DND-41 (cell line): ENCODE results near the gene ZSWIM5.

Experiments used
- ATAC-seq: fragments of 200-7000 bp; cut with Tn5 transposase; 3 replicates; pipeline ENCODE4 v1.9.1; 2021; ENCODE audit warnings: low read depth; ENCODE audit not compliant: insufficient read depth
- DNase-seq: peaks from one replicate; pipeline ENCODE4 v3.0.0-alpha.2; 2020
- H2AFZ ChIP-seq: 2 replicates; pipeline ENCODE4 v1.6.0; 2012; ENCODE audit warnings: low read depth, low read length
- H3K27ac ChIP-seq: 2 replicates; pipeline ENCODE4 v1.5.1; 2012; ENCODE audit warnings: low read length, inconsistent platforms
- H3K27me3 ChIP-seq: fragments of 200-600 bp; sonication (generic); 2 replicates; pipeline ENCODE4 v1.6.0; 2012; ENCODE audit warnings: low read length, mild to moderate bottlenecking, inconsistent platforms; ENCODE audit not compliant: insufficient read depth, poor library complexity
- H3K36me3 ChIP-seq: 2 replicates; pipeline ENCODE4 v1.5.1; 2012; ENCODE audit warnings: low read length, inconsistent platforms; ENCODE audit not compliant: insufficient read depth
- H3K4me1 ChIP-seq: 2 replicates; pipeline ENCODE4 v1.5.1; 2012; ENCODE audit warnings: mild to moderate bottlenecking, low read length; ENCODE audit not compliant: insufficient read depth
- H3K4me2 ChIP-seq: 2 replicates; pipeline ENCODE4 v1.6.0; 2012; ENCODE audit warnings: mild to moderate bottlenecking, moderate library complexity, low read length, inconsistent platforms; ENCODE audit not compliant: insufficient read depth
- H3K4me3 ChIP-seq, 2 experiments: fragments of 200-600 bp in 1 of 2; shearing (Covaris generic) in 1 of 2; 2 replicates each; pipeline ENCODE4 v1.5.1; 2012 to 2016; ENCODE audit warnings: inconsistent platforms in 2 of 2, low read length in 2 of 2, mild to moderate bottlenecking in 2 of 2, low read depth in 1 of 2, moderate library complexity in 1 of 2
- H3K79me2 ChIP-seq: 2 replicates; pipeline ENCODE4 v1.6.0; 2012; ENCODE audit warnings: low read length, inconsistent platforms; ENCODE audit not compliant: insufficient read depth
- H3K9ac ChIP-seq: 2 replicates; pipeline ENCODE4 v1.6.0; 2012; ENCODE audit warnings: low read depth, mild to moderate bottlenecking, inconsistent platforms, low read length, moderate library complexity
- H3K9me3 ChIP-seq: 2 replicates; pipeline ENCODE4 v1.5.1; 2012; ENCODE audit warnings: low read length, moderate library complexity, mild to moderate bottlenecking, inconsistent platforms; ENCODE audit not compliant: insufficient read depth, severe bottlenecking
- H4K20me1 ChIP-seq: 2 replicates; pipeline ENCODE4 v1.6.0; 2012; ENCODE audit warnings: low read length; ENCODE audit not compliant: insufficient read depth
- CTCF ChIP-seq: IDR thresholded peaks from 2 replicates; pipeline ENCODE4 v1.5.1; 2012; ENCODE audit warnings: borderline replicate concordance, low read length, moderate library complexity, mild to moderate bottlenecking; ENCODE audit not compliant: poor library complexity, severe bottlenecking; ENCODE audit errors: extremely low read depth
- EZH2 ChIP-seq: IDR thresholded peaks from 3 replicates; pipeline ENCODE4 v1.6.1; 2012; ENCODE audit warnings: borderline replicate concordance, low read depth, mild to moderate bottlenecking, moderate library complexity, low read length, inconsistent platforms; ENCODE audit not compliant: severe bottlenecking

The ZSWIM5 gene

GRCh38 chr1:45001011-45001481 lies 205.4 kb downstream of the ZSWIM5 start:
- ATAC-seq = no peak
- DNase-seq = no peak
- TF ChIP-seq EZH2 = no peak
- no peak for TF ChIP-seq CTCF
- Histone ChIP-seq H3K4me3 (no peak overlapping the region), H3K27ac (no peak overlapping the region), H4K20me1 (no peaks in the 10 kb centered on the region), H2AFZ (no peak overlapping the region), H3K36me3 (peaks cover 41% of the 10 kb centered on the region), H3K4me2 (no peak overlapping the region), H3K4me1 (no peaks in the 10 kb centered on the region), H3K27me3 (no peaks in the 10 kb centered on the region), H3K9me3 (no peaks in the 10 kb centered on the region), H3K9ac (no peak overlapping the region), H3K79me2 (no peaks in the 10 kb centered on the region)

- TF ChIP-seq CTCF (no peak), EZH2 (no peak)
- Histone ChIP-seq H3K9ac (no peak overlapping the region), H3K9me3 (no peaks in the 10 kb centered on the region), H3K27ac (no peak overlapping the region), H3K4me2 (no peak overlapping the region), H3K79me2 (no peaks in the 10 kb centered on the region), H3K4me3 (no peak overlapping the region), H3K27me3 (no peaks in the 10 kb centered on the region), H3K36me3 (peaks cover 24% of the 10 kb centered on the region), H4K20me1 (no peaks in the 10 kb centered on the region), H3K4me1 (no peaks in the 10 kb centered on the region), H2AFZ (no peak overlapping the region)
- no peak for DNase-seq
- no peak for ATAC-seq
Observed at GRCh38 chr1:44999232-44999631, 207.2 kb downstream of the ZSWIM5 start.

GRCh38 chr1:44995467-44996238 lies 210.8 kb downstream of the ZSWIM5 start:
- Histone ChIP-seq H3K36me3 (no peaks in the 10 kb centered on the region), H4K20me1 (no peaks in the 10 kb centered on the region), H3K27ac (no peak overlapping the region), H3K4me1 (no peaks in the 10 kb centered on the region), H3K27me3 (no peaks in the 10 kb centered on the region), H3K4me3 (no peak overlapping the region), H3K9me3 (no peaks in the 10 kb centered on the region), H3K4me2 (no peak overlapping the region), H3K79me2 (no peaks in the 10 kb centered on the region), H2AFZ (no peak overlapping the region), H3K9ac (no peak overlapping the region)
- TF ChIP-seq EZH2 (no peak), CTCF (no peak)
- no peak for DNase-seq
- no peak for ATAC-seq
